Measurements from ENCODE around the gene NPNT. TPM values are rescaled to one million over a fixed set of nuclear protein-coding genes. Genes with fewer than 3 reads are reported as not detected.

NPNT gene
- total RNA-seq, 3 donors from 2014 or later = 0.08 to 0.26 (median 0.14) TPM

DNA sequence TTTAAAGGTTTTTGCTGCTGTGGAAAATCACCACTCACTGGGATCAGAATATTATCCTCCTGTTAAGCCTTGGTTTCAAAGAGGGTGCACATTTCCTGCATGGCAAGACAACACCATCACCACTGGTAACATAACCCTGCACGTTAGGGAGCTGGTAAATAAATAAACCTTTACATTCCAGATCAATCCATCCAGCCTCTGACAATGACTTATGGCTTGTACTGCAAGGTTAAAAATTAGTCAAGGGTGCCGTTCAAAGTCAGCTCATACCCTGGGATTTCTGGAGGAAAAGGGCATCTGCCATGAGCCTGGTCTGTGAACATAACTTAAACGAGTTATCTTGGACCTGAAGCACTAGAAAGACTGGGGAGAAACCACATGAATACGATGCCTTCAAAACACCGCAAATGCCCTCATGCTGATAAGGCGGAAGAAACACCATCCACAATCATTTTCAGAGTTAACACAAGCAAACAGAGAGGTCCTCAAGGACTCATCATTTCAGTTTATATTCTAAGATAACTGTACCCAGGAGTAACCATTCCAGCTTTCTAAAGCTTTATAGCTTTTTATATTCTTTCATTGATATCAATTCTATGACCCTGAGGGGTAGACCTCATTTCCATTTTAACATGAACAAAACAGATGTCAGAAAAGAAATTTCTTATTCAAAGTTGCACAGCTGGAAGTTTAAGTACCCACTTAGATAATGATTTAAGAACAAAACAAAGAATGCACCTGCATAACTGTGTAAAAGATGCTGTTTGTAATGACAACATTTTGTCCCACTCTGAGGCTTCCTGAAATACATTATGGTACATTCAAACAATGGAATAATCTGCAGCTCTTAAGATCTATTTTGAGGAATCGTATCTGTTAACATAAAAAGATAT lies 103.1 kb downstream of the NPNT start:
- no peak for ATAC-seq
- no peak for DNase-seq
- no peaks in the 10 kb centered on the region for H3K9me3 Mint-ChIP-seq
- H3K27me3 Mint-ChIP-seq (ENCODE audit: low read depth) = peaks cover 3% of the 10 kb centered on the region
- no peaks in the 10 kb centered on the region for H3K36me3 Mint-ChIP-seq (ENCODE audit: insufficient read depth)
- H3K4me3 Mint-ChIP-seq = no peak overlapping the region
- no peaks in the 10 kb centered on the region for H3K4me1 Mint-ChIP-seq (ENCODE audit: low read depth)

DNA sequence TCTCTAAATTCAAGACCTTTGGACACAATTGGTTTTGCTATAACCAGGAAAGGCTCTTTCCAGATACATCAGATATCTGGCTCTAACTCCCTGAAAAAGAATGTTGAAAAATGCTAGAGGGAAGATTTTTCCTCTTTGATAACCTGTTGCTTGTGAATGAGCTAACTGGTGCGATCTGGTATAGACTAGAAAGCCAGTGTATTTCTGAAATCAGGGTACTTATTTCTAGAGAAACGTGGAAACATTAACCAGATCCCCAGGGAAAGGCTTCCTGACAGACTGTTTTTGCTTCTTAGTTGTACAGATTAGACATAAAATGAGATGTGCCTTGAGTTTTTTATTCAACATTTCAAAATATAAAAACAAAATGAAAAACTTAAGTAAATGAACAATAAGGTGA lies 107.7 kb downstream of the NPNT start:
- H3K4me3 Mint-ChIP-seq = no peak overlapping the region
- H3K27me3 Mint-ChIP-seq (ENCODE audit: low read depth) = no peaks in the 10 kb centered on the region
- DNase-seq (no peak), ATAC-seq (no peak)
- no peaks in the 10 kb centered on the region for H3K9me3 Mint-ChIP-seq
- H3K4me1 Mint-ChIP-seq (ENCODE audit: low read depth) = no peaks in the 10 kb centered on the region
- H3K36me3 Mint-ChIP-seq (ENCODE audit: insufficient read depth) = no peaks in the 10 kb centered on the region

DNA sequence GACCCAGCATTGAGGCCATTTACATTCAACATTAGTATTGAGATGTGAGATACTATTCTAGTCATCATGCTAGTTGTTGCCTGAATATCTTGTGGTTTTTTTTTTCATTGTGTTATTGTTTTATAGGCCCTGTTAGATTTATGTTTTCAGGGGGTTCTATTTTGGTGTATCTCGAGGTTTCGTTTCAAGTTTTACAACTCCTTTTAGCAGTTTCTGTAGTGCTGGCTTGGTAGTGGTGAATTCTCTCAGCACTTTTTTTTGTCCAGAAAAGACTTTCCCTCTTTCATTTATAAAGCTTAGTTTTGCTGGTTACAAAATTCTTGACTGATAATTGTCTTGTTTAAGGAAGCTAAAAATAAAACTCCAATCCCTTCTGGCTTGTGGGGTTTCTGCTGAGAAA lies 115.5 kb downstream of the NPNT start:
- ATAC-seq (no peak), DNase-seq (no peak)
- H3K9me3 Mint-ChIP-seq = peaks cover 28% of the 10 kb centered on the region
- H3K27me3 Mint-ChIP-seq (ENCODE audit: low read depth) = no peaks in the 10 kb centered on the region
- H3K36me3 Mint-ChIP-seq (ENCODE audit: insufficient read depth) = no peaks in the 10 kb centered on the region
- H3K4me3 Mint-ChIP-seq = no peak overlapping the region
- H3K4me1 Mint-ChIP-seq (ENCODE audit: low read depth) = no peaks in the 10 kb centered on the region

DNA sequence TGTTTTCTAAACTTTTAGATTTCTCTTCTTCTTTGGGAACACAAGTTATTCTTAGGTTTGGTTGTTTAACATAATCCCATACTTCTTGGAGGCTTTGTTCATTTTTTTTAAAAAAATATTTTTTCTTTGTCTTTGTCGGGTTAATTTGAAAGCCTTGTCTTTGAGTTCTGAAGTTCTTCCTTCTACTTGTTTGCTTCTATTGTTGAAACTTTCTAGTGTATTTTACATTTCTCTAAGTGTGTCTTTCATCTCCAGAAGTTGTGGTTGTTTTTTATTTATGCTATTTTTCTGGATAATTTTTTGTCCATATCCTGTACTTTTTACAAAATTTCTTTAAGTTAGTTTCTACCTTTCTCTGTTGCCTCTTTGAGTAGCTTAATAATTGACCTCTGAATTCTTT lies 116.1 kb downstream of the NPNT start:
- no peak for ATAC-seq
- Mint-ChIP-seq H3K36me3 (ENCODE audit: insufficient read depth) (no peaks in the 10 kb centered on the region), H3K4me3 (no peak overlapping the region), H3K9me3 (peaks cover 28% of the 10 kb centered on the region), H3K4me1 (ENCODE audit: low read depth) (no peaks in the 10 kb centered on the region), H3K27me3 (ENCODE audit: low read depth) (no peaks in the 10 kb centered on the region)
- no peak for DNase-seq

DNA sequence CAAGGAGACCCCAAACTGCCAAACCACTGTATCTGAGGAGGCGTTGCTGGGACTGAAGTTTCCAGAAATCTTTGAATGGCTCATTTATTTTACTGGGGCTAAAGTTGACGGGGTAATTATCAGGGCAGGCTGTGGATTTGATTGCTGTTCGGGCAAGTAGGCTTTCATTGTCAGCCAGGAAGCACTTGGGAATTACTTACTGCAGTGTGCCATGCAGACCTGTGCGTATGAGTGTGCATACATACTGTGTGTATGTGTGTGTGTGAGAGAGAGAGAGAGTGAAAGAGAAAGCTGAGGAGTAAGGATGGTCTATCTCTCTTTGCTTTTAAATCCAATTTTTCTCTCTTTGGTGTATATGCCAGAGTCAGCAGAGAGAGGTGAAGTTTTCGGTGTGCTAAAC lies 122.7 kb downstream of the NPNT start:
- no peak for ATAC-seq
- no peak for DNase-seq
- Mint-ChIP-seq H3K4me1 (ENCODE audit: low read depth) (no peaks in the 10 kb centered on the region), H3K9me3 (peaks cover 17% of the 10 kb centered on the region), H3K4me3 (no peak overlapping the region), H3K27me3 (ENCODE audit: low read depth) (no peaks in the 10 kb centered on the region), H3K36me3 (ENCODE audit: insufficient read depth) (no peaks in the 10 kb centered on the region)

DNA sequence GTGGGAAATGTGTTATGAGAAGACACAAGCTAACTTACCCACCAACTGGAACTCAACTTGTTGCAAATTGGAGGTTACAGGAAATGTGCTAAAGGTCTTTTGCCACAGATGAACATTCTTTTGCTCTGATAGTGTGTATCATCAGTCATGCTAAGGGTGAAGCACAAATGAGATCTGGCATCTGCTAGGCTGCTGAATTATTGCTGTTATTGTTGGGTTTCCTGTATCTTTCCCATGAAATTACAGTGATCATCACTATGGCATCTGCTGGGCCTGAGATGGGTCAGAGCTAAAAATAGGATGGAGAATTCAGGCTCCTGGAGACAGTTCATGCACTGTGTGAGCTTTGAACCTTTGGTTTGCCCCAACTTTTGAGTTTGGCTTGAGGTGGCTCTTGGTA lies 124.5 kb downstream of the NPNT start:
- ATAC-seq = no peak
- Mint-ChIP-seq H3K36me3 (ENCODE audit: insufficient read depth) (no peaks in the 10 kb centered on the region), H3K4me1 (ENCODE audit: low read depth) (no peaks in the 10 kb centered on the region), H3K4me3 (no peak overlapping the region), H3K9me3 (peaks cover 7% of the 10 kb centered on the region), H3K27me3 (ENCODE audit: low read depth) (no peaks in the 10 kb centered on the region)
- no peak for DNase-seq

Other genes with a start within 250 kb of the NPNT start
- 10 to 100 TPM; 24.2 to 26.1 (median 25.2) TPM for gene INTS12, start 186.8 kb upstream of the NPNT start, total RNA-seq
- 10 to 100 TPM; 13.2 to 16.6 (median 14.2) TPM for gene GSTCD, start 186.7 kb upstream of the NPNT start, total RNA-seq

Measured in activated T-cell treated with anti-CD3 and anti-CD28 coated beads, Interleukin-2, amount 50 U/mL, for 4 hours (primary cell).